Measurements from ENCODE around the gene SIRPG.

Gene SIRPG

GRCh38 chr20:1689721-1690120 lies 32.1 kb upstream of the SIRPG start:
- Histone ChIP-seq H3K9me3 (ENCODE audit: control insufficient read depth in 2 of 2, low read length in 2 of 2) (no peaks in the 10 kb centered on the region), H3K4me1 (ENCODE audit: control insufficient read depth in 2 of 2, insufficient read depth in 2 of 2, low read length in 2 of 2) (no peaks in the 10 kb centered on the region)

GRCh38 chr20:1688886-1689538 lies 31.4 kb upstream of the SIRPG start:
- no peaks in the 10 kb centered on the region for H3K9me3 ChIP-seq (ENCODE audit: control insufficient read depth in 2 of 2, low read length in 2 of 2)
- H3K4me1 ChIP-seq (ENCODE audit: control insufficient read depth in 2 of 2, insufficient read depth in 2 of 2, low read length in 2 of 2) = no peaks in the 10 kb centered on the region
- H3K9ac ChIP-seq (ENCODE audit: low read depth in 1 of 2, low read length in 2 of 2) = no peak overlapping the region
- peaks cover 0 to 2% of the 10 kb centered on the region in 2 donors for H3K27me3 ChIP-seq (ENCODE audit: control insufficient read depth in 2 of 2, insufficient read depth in 2 of 2, low read length in 2 of 2)
- H3K27ac ChIP-seq (ENCODE audit: low read depth in 2 of 2, low read length in 2 of 2) = no peak overlapping the region
- H3K36me3 ChIP-seq (ENCODE audit: control insufficient read depth in 2 of 2, insufficient read depth in 2 of 2, low read length in 2 of 2) = no peaks in the 10 kb centered on the region
- H3K4me3 ChIP-seq (ENCODE audit: low read length in 2 of 2) = no peak overlapping the region

More at GRCh38 chr20:1689721-1690120, 32.1 kb upstream of the SIRPG start:
- no peak overlapping the region for H3K9ac ChIP-seq (ENCODE audit: low read depth in 1 of 2, low read length in 2 of 2)
- H3K4me3 ChIP-seq (ENCODE audit: low read length in 2 of 2) = no peak overlapping the region
- no peak overlapping the region for H3K27ac ChIP-seq (ENCODE audit: low read depth in 2 of 2, low read length in 2 of 2)
- no peaks in the 10 kb centered on the region for H3K36me3 ChIP-seq (ENCODE audit: control insufficient read depth in 2 of 2, insufficient read depth in 2 of 2, low read length in 2 of 2)
- H3K27me3 ChIP-seq (ENCODE audit: control insufficient read depth in 2 of 2, insufficient read depth in 2 of 2, low read length in 2 of 2) = peaks cover 0 to 2% of the 10 kb centered on the region in 2 donors

GRCh38 chr20:1687053-1687452 lies 29.5 kb upstream of the SIRPG start:
- Histone ChIP-seq H3K27ac (ENCODE audit: low read depth in 2 of 2, low read length in 2 of 2) (no peak overlapping the region), H3K27me3 (ENCODE audit: control insufficient read depth in 2 of 2, insufficient read depth in 2 of 2, low read length in 2 of 2) (no peaks in the 10 kb centered on the region), H3K36me3 (ENCODE audit: control insufficient read depth in 2 of 2, insufficient read depth in 2 of 2, low read length in 2 of 2) (no peaks in the 10 kb centered on the region), H3K4me3 (ENCODE audit: low read length in 2 of 2) (no peak overlapping the region), H3K9ac (ENCODE audit: low read depth in 1 of 2, low read length in 2 of 2) (no peak overlapping the region), H3K4me1 (ENCODE audit: control insufficient read depth in 2 of 2, insufficient read depth in 2 of 2, low read length in 2 of 2) (no peaks in the 10 kb centered on the region), H3K9me3 (ENCODE audit: control insufficient read depth in 2 of 2, low read length in 2 of 2) (no peaks in the 10 kb centered on the region)

- Histone ChIP-seq H3K4me3 (ENCODE audit: low read length in 2 of 2) (no peak overlapping the region), H3K9ac (ENCODE audit: low read depth in 1 of 2, low read length in 2 of 2) (no peak overlapping the region), H3K27me3 (ENCODE audit: control insufficient read depth in 2 of 2, insufficient read depth in 2 of 2, low read length in 2 of 2) (no peaks in the 10 kb centered on the region), H3K36me3 (ENCODE audit: control insufficient read depth in 2 of 2, insufficient read depth in 2 of 2, low read length in 2 of 2) (no peaks in the 10 kb centered on the region), H3K9me3 (ENCODE audit: control insufficient read depth in 2 of 2, low read length in 2 of 2) (no peaks in the 10 kb centered on the region), H3K4me1 (ENCODE audit: control insufficient read depth in 2 of 2, insufficient read depth in 2 of 2, low read length in 2 of 2) (no peaks in the 10 kb centered on the region), H3K27ac (ENCODE audit: low read depth in 2 of 2, low read length in 2 of 2) (no peak overlapping the region)
These were observed 28.7 kb upstream of the SIRPG start for GRCh38 chr20:1686151-1686748.

GRCh38 chr20:1685304-1686052 lies 27.9 kb upstream of the SIRPG start:
- Histone ChIP-seq H3K9me3 (ENCODE audit: control insufficient read depth in 2 of 2, low read length in 2 of 2) (no peaks in the 10 kb centered on the region), H3K27me3 (ENCODE audit: control insufficient read depth in 2 of 2, insufficient read depth in 2 of 2, low read length in 2 of 2) (no peaks in the 10 kb centered on the region), H3K9ac (ENCODE audit: low read depth in 1 of 2, low read length in 2 of 2) (no peak overlapping the region), H3K36me3 (ENCODE audit: control insufficient read depth in 2 of 2, insufficient read depth in 2 of 2, low read length in 2 of 2) (no peaks in the 10 kb centered on the region), H3K27ac (ENCODE audit: low read depth in 2 of 2, low read length in 2 of 2) (no peak overlapping the region), H3K4me1 (ENCODE audit: control insufficient read depth in 2 of 2, insufficient read depth in 2 of 2, low read length in 2 of 2) (no peaks in the 10 kb centered on the region), H3K4me3 (ENCODE audit: low read length in 2 of 2) (no peak overlapping the region)

- H3K4me3 ChIP-seq (ENCODE audit: low read length in 2 of 2) = peak overlapping the region in 1 of 2 donors; percentile 26
- no peaks in the 10 kb centered on the region for H3K36me3 ChIP-seq (ENCODE audit: control insufficient read depth in 2 of 2, insufficient read depth in 2 of 2, low read length in 2 of 2)
- H3K27ac ChIP-seq (ENCODE audit: low read depth in 2 of 2, low read length in 2 of 2) = no peak overlapping the region
- H3K4me1 ChIP-seq (ENCODE audit: control insufficient read depth in 2 of 2, insufficient read depth in 2 of 2, low read length in 2 of 2) = no peaks in the 10 kb centered on the region
- H3K9me3 ChIP-seq (ENCODE audit: control insufficient read depth in 2 of 2, low read length in 2 of 2) = no peaks in the 10 kb centered on the region
- H3K9ac ChIP-seq (ENCODE audit: low read depth in 1 of 2, low read length in 2 of 2) = no peak overlapping the region
- no peaks in the 10 kb centered on the region for H3K27me3 ChIP-seq (ENCODE audit: control insufficient read depth in 2 of 2, insufficient read depth in 2 of 2, low read length in 2 of 2)
These were observed 27.3 kb upstream of the SIRPG start for GRCh38 chr20:1684872-1685271.

- Histone ChIP-seq H3K9me3 (ENCODE audit: control insufficient read depth in 2 of 2, low read length in 2 of 2) (no peaks in the 10 kb centered on the region), H3K27ac (ENCODE audit: low read depth in 2 of 2, low read length in 2 of 2) (no peak overlapping the region), H3K4me3 (ENCODE audit: low read length in 2 of 2) (no peak overlapping the region), H3K4me1 (ENCODE audit: control insufficient read depth in 2 of 2, insufficient read depth in 2 of 2, low read length in 2 of 2) (no peaks in the 10 kb centered on the region), H3K27me3 (ENCODE audit: control insufficient read depth in 2 of 2, insufficient read depth in 2 of 2, low read length in 2 of 2) (no peaks in the 10 kb centered on the region), H3K36me3 (ENCODE audit: control insufficient read depth in 2 of 2, insufficient read depth in 2 of 2, low read length in 2 of 2) (no peaks in the 10 kb centered on the region), H3K9ac (ENCODE audit: low read depth in 1 of 2, low read length in 2 of 2) (no peak overlapping the region)
These were observed 19.1 kb upstream of the SIRPG start for GRCh38 chr20:1676650-1677049.

GRCh38 chr20:1674990-1675780 lies 17.6 kb upstream of the SIRPG start:
- H3K27me3 ChIP-seq (ENCODE audit: control insufficient read depth in 2 of 2, insufficient read depth in 2 of 2, low read length in 2 of 2) = no peaks in the 10 kb centered on the region
- no peak overlapping the region for H3K27ac ChIP-seq (ENCODE audit: low read depth in 2 of 2, low read length in 2 of 2)
- H3K36me3 ChIP-seq (ENCODE audit: control insufficient read depth in 2 of 2, insufficient read depth in 2 of 2, low read length in 2 of 2) = no peaks in the 10 kb centered on the region

GRCh38 chr20:1674361-1674760 lies 16.8 kb upstream of the SIRPG start:
- no peaks in the 10 kb centered on the region for H3K9me3 ChIP-seq (ENCODE audit: control insufficient read depth in 2 of 2, low read length in 2 of 2)
- no peak overlapping the region for H3K4me3 ChIP-seq (ENCODE audit: low read length in 2 of 2)
- peak overlapping the region in 1 of 2 donors; percentile 23 for H3K27ac ChIP-seq (ENCODE audit: low read depth in 2 of 2, low read length in 2 of 2)
- H3K9ac ChIP-seq (ENCODE audit: low read depth in 1 of 2, low read length in 2 of 2) = no peak overlapping the region
- no peaks in the 10 kb centered on the region for H3K36me3 ChIP-seq (ENCODE audit: control insufficient read depth in 2 of 2, insufficient read depth in 2 of 2, low read length in 2 of 2)
- no peaks in the 10 kb centered on the region for H3K4me1 ChIP-seq (ENCODE audit: control insufficient read depth in 2 of 2, insufficient read depth in 2 of 2, low read length in 2 of 2)
- H3K27me3 ChIP-seq (ENCODE audit: control insufficient read depth in 2 of 2, insufficient read depth in 2 of 2, low read length in 2 of 2) = no peaks in the 10 kb centered on the region

More at GRCh38 chr20:1674990-1675780, 17.6 kb upstream of the SIRPG start:
- Histone ChIP-seq H3K9me3 (ENCODE audit: control insufficient read depth in 2 of 2, low read length in 2 of 2) (no peaks in the 10 kb centered on the region), H3K4me3 (ENCODE audit: low read length in 2 of 2) (no peak overlapping the region), H3K9ac (ENCODE audit: low read depth in 1 of 2, low read length in 2 of 2) (no peak overlapping the region), H3K4me1 (ENCODE audit: control insufficient read depth in 2 of 2, insufficient read depth in 2 of 2, low read length in 2 of 2) (no peaks in the 10 kb centered on the region)

Data from mucosa of rectum (tissue), 2 donors.